ENCODE measurements around the gene OR2M4.
"Not testable (repeated sequence)": the region's sequence is repeated elsewhere in the genome, so short reads cannot be mapped to it uniquely, and the experiment has no call there.

OR2M4 gene, protein sequence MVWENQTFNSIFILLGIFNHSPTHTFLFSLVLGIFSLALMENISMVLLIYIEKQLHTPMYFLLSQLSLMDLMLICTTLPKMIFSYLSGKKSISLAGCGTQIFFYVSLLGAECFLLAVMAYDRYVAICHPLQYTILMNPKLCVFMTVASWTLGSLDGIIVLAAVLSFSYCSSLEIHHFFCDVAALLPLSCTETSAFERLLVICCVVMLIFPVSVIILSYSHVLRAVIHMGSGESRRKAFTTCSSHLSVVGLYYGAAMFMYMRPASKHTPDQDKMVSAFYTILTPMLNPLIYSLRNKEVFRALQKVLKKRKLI

DNA sequence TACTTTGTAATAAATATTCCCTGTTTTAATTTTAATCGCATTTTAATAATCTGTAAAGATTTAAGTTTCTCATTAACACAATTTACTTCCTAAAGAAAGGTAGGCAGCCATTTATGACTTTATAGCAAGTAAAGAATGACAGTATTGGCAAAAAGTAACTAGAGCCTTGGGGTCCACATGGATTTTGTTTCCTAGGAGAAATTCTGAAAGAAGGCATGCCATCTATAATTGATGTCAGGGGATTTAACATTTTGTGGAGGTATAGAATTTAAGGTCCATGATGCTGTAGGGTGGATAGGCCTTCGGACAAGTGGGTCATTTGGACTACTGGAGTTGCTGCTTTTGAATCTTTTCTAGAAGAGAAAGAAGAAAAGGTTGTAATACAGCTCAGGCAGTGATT lies at the start of gene OR2M4:
TSS of gene OR2M4 (plus strand) at position 301 of the 400 bp plus-strand sequence. CDS start 7,512 bp downstream, outside the sequence.
- no peak for DNase-seq (ENCODE audit: low read depth)

DNA sequence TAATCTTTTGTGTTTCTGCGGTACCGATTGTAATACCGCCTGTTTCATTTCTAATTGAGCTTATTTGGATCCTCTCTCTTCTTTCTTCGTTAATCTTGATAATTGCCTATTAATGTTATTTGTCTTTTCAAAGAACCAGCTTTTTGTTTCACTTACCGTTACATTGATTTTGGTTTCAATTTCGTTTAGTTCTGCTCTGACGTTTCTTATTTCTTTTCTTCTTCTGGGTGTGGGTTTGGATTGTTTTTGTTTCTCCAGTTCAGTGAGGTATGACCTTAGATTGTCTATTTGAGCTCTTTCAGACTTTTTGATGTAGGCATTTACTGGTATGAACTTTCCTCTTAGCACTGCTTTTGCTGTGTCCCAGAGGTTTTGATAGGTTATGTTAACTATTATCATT lies 47.2 kb upstream of the OR2M4 start:
- DNase-seq (ENCODE audit: low read depth): no peak

DNA sequence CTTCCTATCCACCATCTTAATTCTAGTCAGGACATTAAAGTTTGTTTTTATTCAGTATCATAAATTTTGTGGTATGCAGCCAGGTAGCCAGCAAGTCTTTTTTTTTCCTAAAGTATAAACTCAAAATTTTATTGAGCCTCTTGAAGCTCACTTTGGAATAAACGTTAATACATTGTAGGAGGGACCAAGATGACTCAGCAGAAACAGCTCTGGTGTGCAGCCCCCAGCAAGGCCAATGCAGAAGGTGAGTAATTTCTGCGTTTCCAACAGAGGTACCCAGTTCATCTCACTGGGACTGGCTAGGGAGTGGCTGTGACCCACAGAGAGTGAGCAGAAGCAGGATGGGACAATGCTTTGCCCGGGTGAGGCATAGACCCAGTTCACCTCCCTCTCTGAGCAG lies 43.9 kb upstream of the OR2M4 start:
- DNase-seq (ENCODE audit: low read depth): no peak

DNA sequence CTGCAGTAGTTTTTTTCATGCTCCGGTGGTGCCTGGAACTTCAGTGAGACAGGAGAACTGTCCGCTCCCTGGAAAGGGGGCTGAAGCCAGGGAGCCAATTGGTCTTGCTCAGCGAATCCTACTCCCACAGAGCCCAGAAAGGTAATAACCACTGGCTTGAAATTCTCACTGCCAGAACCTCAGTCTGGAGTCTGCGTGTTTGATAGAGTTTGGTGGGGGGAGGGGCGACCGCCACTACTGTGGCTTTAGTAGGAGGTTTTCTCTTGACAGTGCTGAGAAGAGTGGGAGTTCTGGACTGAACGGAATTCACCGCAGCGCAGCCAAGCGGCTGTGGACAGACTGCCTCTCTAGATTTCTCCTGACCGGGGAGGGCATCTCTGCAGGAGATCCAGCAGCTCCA lies 42.2 kb upstream of the OR2M4 start:
- DNase-seq (ENCODE audit: low read depth): no peak

DNA sequence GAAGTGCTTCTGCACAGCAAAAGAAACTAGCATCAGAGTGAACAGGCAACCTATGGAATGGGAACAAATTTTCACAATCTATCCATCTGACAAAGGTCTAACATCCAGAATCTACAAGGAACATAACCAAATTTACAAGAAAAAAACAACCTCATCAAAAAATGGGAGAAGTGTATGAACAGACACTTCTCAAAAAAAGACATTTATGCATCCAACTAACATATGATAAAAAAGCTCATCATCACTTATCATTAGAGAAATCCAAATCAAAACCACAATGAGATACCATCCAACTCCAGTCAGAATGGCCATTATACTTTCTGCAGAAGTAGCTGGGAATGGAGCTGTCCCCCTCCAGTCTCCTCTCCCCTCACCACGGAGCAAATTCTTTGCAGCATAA lies 37.1 kb upstream of the OR2M4 start:
- DNase-seq (ENCODE audit: low read depth): no peak

DNA sequence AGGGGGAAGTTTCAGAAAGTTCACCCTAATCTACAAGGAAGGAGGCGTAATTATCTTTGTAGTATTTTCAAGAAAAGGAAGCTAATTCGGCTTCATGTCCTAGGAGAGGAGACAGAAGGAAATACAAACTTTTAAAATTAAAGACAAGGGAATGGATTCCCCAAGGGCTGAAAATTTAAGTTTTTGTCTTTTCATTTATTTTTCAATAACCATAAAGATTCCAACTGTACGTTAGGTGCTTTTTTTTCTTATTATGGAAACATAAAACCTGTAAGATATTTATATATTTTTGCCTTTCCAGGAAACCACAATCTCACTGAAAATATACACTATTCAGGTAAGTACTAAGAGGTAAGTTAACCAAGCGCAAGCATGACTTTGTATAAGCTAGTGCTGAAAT lies 34.3 kb upstream of the OR2M4 start, which contains the start of gene OR2M3:
TSS of gene OR2M3 (plus strand) at position 301 of the 400 bp plus-strand sequence. CDS start 5,803 bp downstream, outside the sequence.
- no peak for DNase-seq (ENCODE audit: low read depth)

DNA sequence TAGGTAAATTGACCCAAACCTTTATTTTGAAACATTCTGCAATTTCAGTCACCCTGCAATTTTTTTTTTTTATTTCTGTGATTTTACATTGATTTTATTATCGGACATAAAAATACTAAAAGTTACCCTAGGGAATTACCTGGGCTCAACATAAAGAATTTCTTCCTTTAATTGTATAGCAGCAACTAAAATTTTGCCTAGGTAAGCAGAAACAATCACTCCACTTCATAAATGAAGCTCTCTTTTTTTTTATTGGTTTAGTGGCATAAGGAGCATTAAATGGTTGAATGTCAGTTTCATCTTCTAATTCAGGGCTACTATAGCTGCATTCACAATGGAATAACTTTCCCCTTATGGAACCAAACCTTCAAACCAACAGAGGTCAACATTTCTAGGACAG lies 15.3 kb upstream of the OR2M4 start:
- DNase-seq (ENCODE audit: low read depth): no peak

DNA sequence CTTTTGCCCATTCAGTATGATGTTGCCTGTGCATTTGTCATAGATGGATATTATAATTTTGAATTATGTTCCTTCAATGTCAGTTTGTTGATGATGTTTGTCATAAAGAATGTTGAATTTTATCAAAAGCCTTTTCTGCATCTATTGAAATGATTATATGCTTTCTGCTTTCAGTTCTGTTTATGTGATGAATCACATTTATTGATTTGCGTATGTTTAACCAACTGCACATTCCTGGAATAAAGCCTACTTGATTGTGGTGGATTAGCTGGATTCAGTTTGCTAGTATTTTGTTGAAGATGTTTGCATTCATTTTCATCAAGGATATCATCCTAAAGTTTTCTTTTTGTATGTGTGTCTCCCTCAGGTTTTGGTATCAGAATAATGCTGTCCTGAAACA lies 5.7 kb upstream of the OR2M4 start:
- no peak for DNase-seq (ENCODE audit: low read depth)

DNA sequence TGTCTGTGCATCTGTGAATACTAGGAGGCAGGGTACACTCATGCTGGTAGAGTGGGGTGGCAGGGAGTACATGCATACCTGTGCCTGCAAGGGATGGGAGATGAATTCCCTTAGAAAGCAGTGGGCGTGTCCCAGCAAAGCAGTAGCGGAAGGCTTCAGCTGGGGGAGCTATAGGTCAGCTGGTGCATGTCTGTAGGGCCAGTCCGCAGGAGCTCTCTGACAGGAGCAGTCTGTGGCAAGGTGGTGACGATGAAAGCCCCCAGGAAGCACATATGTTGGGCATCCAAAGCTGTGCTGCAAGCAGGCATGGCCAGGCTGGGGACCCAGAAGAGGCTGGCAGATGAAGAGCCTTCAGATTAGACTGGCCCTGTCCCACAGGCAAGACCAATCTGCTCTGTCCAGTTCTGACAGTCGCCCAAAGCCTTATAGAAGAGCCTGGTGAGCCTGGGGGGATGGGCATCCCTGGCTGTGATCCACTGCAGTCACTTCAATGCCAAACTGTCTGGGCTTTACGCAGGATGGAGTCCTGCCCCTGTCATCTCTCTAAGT lies 1.8 kb upstream of the OR2M4 start:
- DNase-seq (ENCODE audit: low read depth): no peak

DNA sequence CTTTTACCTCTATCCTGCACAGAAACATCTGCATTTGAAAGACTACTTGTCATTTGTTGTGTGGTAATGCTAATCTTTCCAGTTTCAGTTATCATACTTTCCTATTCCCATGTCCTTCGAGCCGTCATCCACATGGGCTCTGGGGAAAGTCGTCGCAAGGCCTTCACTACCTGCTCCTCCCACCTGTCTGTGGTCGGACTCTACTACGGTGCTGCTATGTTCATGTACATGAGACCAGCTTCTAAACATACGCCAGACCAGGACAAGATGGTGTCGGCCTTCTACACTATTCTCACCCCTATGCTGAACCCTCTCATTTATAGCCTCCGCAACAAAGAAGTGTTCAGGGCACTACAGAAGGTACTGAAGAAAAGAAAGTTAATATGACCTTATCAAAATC lies 8.3 kb downstream of the OR2M4 start:
- DNase-seq (ENCODE audit: low read depth): no peak

DNA sequence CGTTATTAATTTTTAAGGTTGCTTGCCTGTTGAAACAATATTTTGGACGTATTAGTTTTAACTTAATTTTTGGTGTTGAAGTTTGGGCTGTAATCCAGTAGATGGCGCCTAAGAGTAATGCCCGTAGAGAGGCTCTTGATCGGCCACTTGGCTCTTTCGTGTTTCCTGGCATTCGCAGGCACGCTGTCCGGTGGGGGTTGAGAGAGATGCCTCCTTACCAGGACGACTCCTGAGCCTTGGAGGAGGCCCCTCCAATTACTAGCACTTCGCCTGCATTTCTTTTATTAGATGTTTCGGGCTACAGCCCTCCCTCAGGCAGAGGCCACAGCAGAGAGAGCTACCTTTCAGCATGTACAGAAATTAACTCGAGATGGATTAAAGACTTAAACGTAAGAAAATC lies 12.0 kb downstream of the OR2M4 start:
- no peak for DNase-seq (ENCODE audit: low read depth)

DNA sequence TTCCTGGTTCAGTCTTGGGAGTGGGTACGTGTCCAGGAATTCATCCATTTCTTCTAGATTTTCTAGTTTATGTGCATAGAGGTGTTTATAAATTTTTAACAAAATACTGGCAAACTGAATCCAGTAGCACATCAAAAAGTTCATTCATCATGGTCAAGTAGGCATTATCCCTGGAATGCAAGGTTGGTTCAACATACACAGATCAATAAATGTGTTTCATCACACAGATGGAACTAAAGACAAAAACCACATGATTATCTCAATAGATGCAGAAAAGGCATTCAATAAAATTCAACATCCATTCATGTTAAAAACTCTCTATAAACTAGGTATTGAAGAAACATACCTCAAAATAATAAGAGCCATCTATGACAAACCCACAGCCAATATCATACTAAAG lies 28.1 kb downstream of the OR2M4 start:
- DNase-seq (ENCODE audit: low read depth): not testable (repeated sequence)

DNA sequence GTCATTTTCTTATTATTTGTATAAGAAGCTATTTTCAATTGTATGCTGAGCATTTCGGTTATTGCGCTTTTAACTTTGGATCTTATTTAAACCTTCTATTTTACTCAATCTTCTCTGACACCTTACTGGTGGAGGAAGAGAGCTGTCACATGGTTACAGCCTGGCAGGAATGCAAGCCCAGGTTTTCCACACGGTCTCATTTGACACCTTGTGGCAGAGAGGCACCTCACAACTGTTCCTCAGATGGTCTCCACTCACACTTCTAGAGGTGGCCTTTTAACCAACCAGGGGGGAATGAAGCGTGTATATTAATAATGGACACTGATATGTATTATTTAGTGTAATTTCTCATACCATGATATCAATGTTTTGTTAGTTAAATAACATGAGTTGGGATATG lies 37.0 kb downstream of the OR2M4 start:
- no peak for DNase-seq (ENCODE audit: low read depth)

DNA sequence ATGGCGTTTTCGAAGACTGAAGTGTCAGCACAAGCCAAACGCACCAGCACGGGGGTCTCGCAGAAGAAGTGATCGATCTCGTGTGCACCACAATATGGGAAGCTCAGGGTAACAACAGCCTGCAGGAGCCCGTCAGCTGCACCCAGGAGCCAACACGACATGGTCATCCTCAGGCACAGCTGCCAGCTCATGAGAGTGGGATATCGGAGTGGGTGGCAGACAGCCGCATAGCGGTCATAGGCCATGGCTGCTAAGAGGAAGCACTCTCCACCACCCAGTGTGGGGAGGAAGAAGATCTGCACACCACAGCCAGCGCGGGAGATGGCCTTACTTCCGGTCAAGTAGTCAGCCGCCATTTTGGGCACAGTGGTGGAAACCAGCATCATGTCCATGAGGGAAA lies 42.0 kb downstream of the OR2M4 start:
- not testable (repeated sequence) for DNase-seq (ENCODE audit: low read depth)

DNA sequence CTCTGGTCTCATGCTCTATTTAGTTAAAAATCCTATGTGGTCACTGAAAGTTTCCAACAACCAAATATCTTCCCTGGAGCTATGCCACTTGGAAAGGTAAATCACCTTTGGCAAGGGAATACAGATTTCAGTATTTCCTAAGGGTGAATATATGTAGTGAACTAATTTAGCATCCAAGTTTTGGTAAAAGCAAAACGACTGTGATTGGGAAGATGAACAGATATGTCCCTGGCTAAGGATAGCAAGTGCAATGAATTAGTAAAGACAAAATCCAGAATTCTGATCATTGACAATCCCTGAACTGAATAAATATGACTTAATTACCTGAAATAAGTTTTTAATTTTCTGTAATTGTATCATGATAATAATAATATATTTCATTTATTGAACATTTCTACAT lies 46.7 kb downstream of the OR2M4 start, which contains the start of gene OR2T33:
TSS of gene OR2T33 (minus strand) at position 101 of the 400 bp plus-strand sequence. CDS start 4,162 bp downstream, outside the sequence.
- DNase-seq (ENCODE audit: low read depth): no peak

DNA sequence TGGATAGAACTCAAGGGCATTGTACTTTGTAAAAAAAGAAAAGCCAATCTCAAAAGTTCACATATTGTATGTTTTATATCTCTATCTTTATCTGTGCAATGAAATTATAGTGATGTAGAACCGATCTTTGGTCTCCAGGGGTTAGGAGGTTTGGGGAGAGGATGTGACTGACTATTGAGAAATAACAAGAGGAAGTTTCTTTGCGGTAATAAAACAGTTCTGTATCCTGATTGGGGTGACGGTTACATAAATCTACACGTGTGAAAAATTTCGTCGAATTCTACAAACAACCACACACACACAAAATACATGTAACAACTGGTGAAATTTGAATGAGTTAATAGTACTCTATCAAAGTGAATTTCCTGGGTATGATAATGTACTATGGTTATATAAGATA lies 57.2 kb downstream of the OR2M4 start:
- DNase-seq (ENCODE audit: low read depth): no peak

Measured in GM04504 (cell line).